Measurements from ENCODE around the gene AKT3. TPM values are rescaled to one million over a fixed set of nuclear protein-coding genes. Genes with fewer than 3 reads are reported as not detected.
A peak's percentile ranks its signal among the peaks of the same experiment; 100 is the strongest.

The AKT3 gene
- total RNA-seq, 3 donors from 2014 or later (not counting 1 experiment from before 2014, with no cell fraction given) = 135 to 157 (median 136) TPM

DNA sequence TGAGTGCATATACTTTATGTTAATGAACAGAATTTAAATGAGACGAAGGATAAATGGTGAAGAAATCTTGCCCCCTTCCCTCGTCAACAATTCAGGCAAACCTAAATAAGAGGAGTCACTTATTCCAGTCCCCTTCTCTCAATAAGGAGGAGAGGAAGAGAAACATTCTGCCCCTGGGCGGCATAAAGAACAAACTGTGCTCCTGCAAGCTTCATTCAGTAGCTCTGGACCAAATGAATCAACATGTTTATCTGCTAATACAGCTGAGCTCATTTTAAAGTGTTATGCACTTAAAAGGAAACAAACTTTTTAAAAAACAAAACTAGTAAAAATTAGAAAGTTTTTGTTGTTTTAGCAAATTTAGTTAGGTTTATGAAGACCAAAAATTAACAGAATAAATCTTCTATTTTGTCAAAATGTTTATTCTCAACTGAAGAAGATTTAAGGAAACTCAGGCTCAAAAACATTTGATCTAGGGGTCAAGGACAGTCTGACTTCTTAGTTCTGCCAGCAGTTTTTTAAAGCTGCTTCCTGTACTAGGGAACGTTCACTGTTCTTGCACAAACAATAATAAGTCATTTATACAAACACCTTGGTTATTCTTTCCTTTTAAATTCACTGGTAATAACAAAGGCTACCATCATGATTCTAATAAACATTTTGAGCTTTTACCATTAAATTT is 58.3 kb downstream of the AKT3 start:
- Histone ChIP-seq H3K4me3 (ENCODE audit: low read length) (no peak overlapping the region), H3K27me3 (ENCODE audit: control insufficient read depth, insufficient read depth, low read length) (no peaks in the 10 kb centered on the region), H3K4me1 (ENCODE audit: control insufficient read depth, insufficient read depth, low read length) (peaks cover 10% of the 10 kb centered on the region), H3K27ac (ENCODE audit: low read length) (no peak overlapping the region), H3K9me3 (ENCODE audit: control insufficient read depth, insufficient read depth, low read length) (no peaks in the 10 kb centered on the region), H3K36me3 (ENCODE audit: control insufficient read depth, insufficient read depth, low read length) (peaks cover 5% of the 10 kb centered on the region)
- intact Hi-C loops (cut with micrococcal nuclease) = loop anchor here (5.0 kb wide), 1 partner anchor 56 kb away; no protein-coding TSS in a partner anchor
- 45% methylated on average over 2 of the region's 4 CpGs for WGBS (ENCODE audit: insufficient coverage)
- Mint-ChIP-seq H3K27me3 (ENCODE audit: low read depth in 2 of 2) (no peaks in the 10 kb centered on the region), H3K36me3 (no peaks in the 10 kb centered on the region), H3K4me1 (peaks cover 45 to 68% of the 10 kb centered on the region in 2 donors), H3K9me3 (no peaks in the 10 kb centered on the region), H3K4me3 (no peak overlapping the region), H3K27ac (peak overlapping the region in 1 of 2 donors; percentile 81)
- TF ChIP-seq, protein P1, sequence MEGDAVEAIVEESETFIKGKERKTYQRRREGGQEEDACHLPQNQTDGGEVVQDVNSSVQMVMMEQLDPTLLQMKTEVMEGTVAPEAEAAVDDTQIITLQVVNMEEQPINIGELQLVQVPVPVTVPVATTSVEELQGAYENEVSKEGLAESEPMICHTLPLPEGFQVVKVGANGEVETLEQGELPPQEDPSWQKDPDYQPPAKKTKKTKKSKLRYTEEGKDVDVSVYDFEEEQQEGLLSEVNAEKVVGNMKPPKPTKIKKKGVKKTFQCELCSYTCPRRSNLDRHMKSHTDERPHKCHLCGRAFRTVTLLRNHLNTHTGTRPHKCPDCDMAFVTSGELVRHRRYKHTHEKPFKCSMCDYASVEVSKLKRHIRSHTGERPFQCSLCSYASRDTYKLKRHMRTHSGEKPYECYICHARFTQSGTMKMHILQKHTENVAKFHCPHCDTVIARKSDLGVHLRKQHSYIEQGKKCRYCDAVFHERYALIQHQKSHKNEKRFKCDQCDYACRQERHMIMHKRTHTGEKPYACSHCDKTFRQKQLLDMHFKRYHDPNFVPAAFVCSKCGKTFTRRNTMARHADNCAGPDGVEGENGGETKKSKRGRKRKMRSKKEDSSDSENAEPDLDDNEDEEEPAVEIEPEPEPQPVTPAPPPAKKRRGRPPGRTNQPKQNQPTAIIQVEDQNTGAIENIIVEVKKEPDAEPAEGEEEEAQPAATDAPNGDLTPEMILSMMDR (IDR thresholded peaks at IDR 0.05) = no peak
- DNase-seq (no peak), ATAC-seq (no peak)

DNA sequence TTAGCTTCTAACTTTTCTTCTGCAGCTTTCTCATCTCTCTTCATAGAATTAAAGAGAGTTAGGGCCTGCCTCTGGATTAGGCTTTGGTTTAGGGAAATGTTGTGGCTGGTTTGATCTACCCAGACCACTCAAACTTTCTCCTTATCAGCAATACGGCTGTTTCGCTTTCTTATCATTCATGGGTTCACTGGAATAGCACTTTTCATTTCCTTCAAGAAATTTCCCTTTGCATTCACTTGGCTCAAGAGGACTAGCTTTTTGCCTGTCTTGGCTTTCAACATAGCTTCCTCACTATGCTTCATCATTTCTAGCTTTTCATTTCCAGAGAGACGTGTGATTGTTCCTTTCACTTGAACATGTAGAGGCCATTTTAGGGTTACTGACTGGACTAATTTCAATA is 59.6 kb downstream of the AKT3 start:
- Mint-ChIP-seq H3K27ac (peak overlapping the region in 1 of 2 donors; percentile 44), H3K4me3 (no peak overlapping the region), H3K27me3 (ENCODE audit: low read depth in 2 of 2) (no peaks in the 10 kb centered on the region), H3K36me3 (no peaks in the 10 kb centered on the region), H3K9me3 (no peaks in the 10 kb centered on the region), H3K4me1 (peaks cover 54 to 75% of the 10 kb centered on the region in 2 donors)
- Histone ChIP-seq H3K4me3 (ENCODE audit: low read length) (no peak overlapping the region), H3K36me3 (ENCODE audit: control insufficient read depth, insufficient read depth, low read length) (peaks cover 2% of the 10 kb centered on the region), H3K9me3 (ENCODE audit: control insufficient read depth, insufficient read depth, low read length) (no peaks in the 10 kb centered on the region), H3K27me3 (ENCODE audit: control insufficient read depth, insufficient read depth, low read length) (no peaks in the 10 kb centered on the region), H3K27ac (ENCODE audit: low read length) (no peak overlapping the region), H3K4me1 (ENCODE audit: control insufficient read depth, insufficient read depth, low read length) (peaks cover 10% of the 10 kb centered on the region)
- intact Hi-C loops (cut with micrococcal nuclease) = loop anchor here (5.0 kb wide), 1 partner anchor 57 kb away; no protein-coding TSS in a partner anchor
- TF ChIP-seq, protein P1 (IDR thresholded peaks at IDR 0.05) = no peak
- 85% methylated on average over 2 of the region's 3 CpGs for WGBS (ENCODE audit: insufficient coverage)
- no peak for DNase-seq
- ATAC-seq = no peak

DNA sequence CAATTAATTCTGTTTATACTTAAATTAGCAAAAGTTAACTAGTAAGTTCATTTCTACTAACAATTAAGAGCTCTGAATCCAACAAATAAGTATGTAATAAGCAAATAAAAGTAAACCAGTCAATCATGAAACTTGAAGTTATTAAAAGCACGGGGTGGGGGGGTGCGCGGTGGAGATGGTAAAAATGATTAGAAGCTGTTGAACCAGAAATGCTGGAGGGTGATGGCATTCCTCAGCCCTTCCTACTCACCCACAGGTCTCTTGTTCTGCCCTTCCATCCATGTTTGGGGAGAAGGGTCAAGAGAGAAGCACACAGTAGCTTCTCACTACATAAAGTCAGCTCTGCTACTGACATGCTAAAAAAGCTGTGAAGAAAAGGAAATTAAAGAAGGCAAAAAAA is 63.5 kb downstream of the AKT3 start:
- no peaks in the 10 kb centered on the region for H3K36me3 ChIP-seq (ENCODE audit: control insufficient read depth, insufficient read depth, low read length)
- H3K4me1 Mint-ChIP-seq = peaks cover 48 to 70% of the 10 kb centered on the region in 2 donors
- H3K4me3 Mint-ChIP-seq = no peak overlapping the region
- TF ChIP-seq, protein P1 (IDR thresholded peaks at IDR 0.05) = no peak
- no peaks in the 10 kb centered on the region for H3K9me3 Mint-ChIP-seq
- no peaks in the 10 kb centered on the region for H3K27me3 ChIP-seq (ENCODE audit: control insufficient read depth, insufficient read depth, low read length)
- no peak overlapping the region for H3K27ac ChIP-seq (ENCODE audit: low read length)
- DNase-seq (no peak), ATAC-seq (no peak)
- no peaks in the 10 kb centered on the region for H3K36me3 Mint-ChIP-seq
- no CpG with 5 or more reads among the region's 3 CpGs for WGBS (ENCODE audit: insufficient coverage)
- H3K9me3 ChIP-seq (ENCODE audit: control insufficient read depth, insufficient read depth, low read length) = no peaks in the 10 kb centered on the region
- intact Hi-C loops (cut with micrococcal nuclease) = no loop called here
- no peak overlapping the region for H3K4me3 ChIP-seq (ENCODE audit: low read length)
- H3K4me1 ChIP-seq (ENCODE audit: control insufficient read depth, insufficient read depth, low read length) = peaks cover 3% of the 10 kb centered on the region
- H3K27me3 Mint-ChIP-seq (ENCODE audit: low read depth in 2 of 2) = no peaks in the 10 kb centered on the region
- H3K27ac Mint-ChIP-seq = no peak overlapping the region

DNA sequence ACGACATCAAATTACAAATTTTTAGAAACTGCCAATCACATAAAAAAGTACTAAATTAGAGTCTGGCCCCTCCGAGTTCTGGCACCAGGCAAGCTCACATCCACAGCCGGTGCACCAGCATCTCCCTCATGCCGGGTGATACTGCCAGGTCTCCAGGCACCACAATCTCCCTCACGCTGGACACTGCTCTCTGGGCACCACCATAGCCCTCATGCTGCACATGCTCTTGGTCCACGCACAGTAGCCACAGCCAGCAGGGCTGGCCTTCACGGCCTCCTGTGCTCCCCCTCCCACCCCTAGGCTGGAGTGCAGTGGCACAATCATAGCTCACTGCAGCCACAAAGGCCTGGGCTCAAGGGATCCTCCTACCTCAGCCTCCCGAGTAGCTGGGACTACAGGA is 65.5 kb downstream of the AKT3 start:
- Mint-ChIP-seq H3K4me3 (no peak overlapping the region), H3K9me3 (no peaks in the 10 kb centered on the region), H3K36me3 (no peaks in the 10 kb centered on the region), H3K27me3 (ENCODE audit: low read depth in 2 of 2) (no peaks in the 10 kb centered on the region), H3K4me1 (peaks cover 34 to 51% of the 10 kb centered on the region in 2 donors), H3K27ac (no peak overlapping the region)
- ATAC-seq (no peak), DNase-seq (no peak)
- WGBS (ENCODE audit: insufficient coverage) = 95% methylated on average over 8 of the region's 8 CpGs
- H3K36me3 ChIP-seq (ENCODE audit: control insufficient read depth, insufficient read depth, low read length) = no peaks in the 10 kb centered on the region
- H3K27me3 ChIP-seq (ENCODE audit: control insufficient read depth, insufficient read depth, low read length) = no peaks in the 10 kb centered on the region
- TF ChIP-seq, protein P1 (IDR thresholded peaks at IDR 0.05) = no peak
- no peaks in the 10 kb centered on the region for H3K9me3 ChIP-seq (ENCODE audit: control insufficient read depth, insufficient read depth, low read length)
- H3K4me3 ChIP-seq (ENCODE audit: low read length) = no peak overlapping the region
- peaks cover 3% of the 10 kb centered on the region for H3K4me1 ChIP-seq (ENCODE audit: control insufficient read depth, insufficient read depth, low read length)
- H3K27ac ChIP-seq (ENCODE audit: low read length) = no peak overlapping the region
- intact Hi-C loops (cut with micrococcal nuclease) = no loop called here
